AG09319 (cell line): Measurements from ENCODE around the gene NECTIN1.

Experiments used
- DNase-seq: peaks from one replicate; pipeline ENCODE4 v3.0.0-alpha.2; 2010; ENCODE audit warnings: low read depth; ENCODE audit errors: extremely low read depth
- CTCF ChIP-seq: IDR thresholded peaks from 2 replicates; pipeline ENCODE4 v1.5.1; 2011; ENCODE audit warnings: low read depth, mild to moderate bottlenecking, inconsistent platforms, low read length, moderate library complexity

The NECTIN1 gene

GRCh38 chr11:119759747-119760412, 30.9 kb upstream of the NECTIN1 start:
- no peak for DNase-seq
- TF ChIP-seq CTCF, result no peak

DNA sequence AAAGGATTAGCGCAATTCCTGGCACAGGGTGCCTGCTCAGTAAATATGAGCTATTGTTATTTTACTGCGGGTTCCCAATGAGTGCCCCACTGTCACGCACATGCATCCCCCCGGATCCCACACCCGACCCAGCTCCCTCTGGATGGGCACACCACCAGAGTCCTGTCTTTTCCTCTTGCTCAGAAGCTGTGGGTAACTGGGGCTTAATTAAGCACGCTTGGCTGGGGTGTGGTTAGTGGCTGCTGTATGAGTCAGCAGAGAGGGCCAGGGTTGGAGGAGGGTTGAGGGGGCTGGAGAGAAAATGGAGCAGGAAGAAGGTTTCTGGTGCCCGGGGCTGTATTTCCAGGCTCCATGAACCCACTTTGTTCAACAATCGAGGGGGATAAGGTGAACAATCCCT, 30.3 kb upstream of the NECTIN1 start:
- DNase-seq, result no peak
- no peak for TF ChIP-seq CTCF

- DNase-seq, result no peak
- TF ChIP-seq CTCF, result no peak
Measured at GRCh38 chr11:119758291-119758690, 29.3 kb upstream of the NECTIN1 start.

DNA sequence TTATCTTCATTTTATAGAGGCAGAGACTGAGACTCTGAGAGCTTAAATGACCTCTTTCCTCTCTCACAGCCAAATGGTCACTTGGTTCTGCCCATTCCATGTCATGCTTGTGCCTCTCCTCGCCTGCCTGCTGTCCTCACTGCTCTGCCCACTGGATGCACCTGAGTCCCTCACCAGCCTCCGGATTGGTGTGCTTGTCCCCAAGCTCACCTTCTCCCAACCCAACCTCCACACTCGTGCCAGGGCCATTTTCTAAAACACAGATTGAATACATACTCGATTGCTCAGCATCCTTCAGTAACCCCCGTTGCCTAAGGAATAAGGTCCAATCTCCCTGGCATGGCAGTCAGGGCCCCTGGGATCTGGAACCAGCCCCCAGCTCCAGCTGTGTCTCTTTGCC, 28.4 kb upstream of the NECTIN1 start:
- no peak for TF ChIP-seq CTCF
- no peak for DNase-seq

DNA sequence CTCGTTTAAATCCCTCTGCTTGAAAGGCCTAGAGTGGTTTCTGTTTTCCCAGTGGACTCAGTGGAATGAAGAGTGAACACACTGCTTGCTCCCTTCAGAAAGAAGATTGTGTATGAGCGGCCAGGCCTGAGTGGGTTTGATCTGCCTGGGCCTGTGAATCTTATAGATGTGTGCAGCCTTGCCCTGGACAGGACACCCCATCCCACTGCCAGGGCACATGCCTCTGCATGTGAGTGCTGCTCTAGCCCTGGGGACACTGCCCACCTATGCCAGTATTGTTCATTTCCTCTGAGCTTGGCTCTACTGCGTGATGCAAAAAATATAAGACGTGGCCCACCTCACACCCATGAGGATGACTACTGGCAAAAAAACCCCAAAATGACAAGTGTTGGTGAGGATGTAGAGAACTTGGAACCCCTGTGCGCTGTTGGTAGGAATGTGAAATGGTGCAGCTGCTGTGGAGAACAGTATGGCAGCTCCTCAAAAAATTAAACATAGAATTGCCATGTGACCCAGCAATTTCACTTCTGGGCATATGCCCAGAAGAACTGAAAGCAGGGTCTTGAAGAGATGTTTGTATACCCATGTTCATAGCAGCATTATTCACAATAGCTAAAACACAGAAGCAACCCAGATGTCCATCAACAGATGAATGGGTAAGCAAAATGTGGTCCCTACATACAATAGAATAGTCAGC, 27.3 kb upstream of the NECTIN1 start:
- DNase-seq, result no peak
- TF ChIP-seq CTCF, result no peak

DNA sequence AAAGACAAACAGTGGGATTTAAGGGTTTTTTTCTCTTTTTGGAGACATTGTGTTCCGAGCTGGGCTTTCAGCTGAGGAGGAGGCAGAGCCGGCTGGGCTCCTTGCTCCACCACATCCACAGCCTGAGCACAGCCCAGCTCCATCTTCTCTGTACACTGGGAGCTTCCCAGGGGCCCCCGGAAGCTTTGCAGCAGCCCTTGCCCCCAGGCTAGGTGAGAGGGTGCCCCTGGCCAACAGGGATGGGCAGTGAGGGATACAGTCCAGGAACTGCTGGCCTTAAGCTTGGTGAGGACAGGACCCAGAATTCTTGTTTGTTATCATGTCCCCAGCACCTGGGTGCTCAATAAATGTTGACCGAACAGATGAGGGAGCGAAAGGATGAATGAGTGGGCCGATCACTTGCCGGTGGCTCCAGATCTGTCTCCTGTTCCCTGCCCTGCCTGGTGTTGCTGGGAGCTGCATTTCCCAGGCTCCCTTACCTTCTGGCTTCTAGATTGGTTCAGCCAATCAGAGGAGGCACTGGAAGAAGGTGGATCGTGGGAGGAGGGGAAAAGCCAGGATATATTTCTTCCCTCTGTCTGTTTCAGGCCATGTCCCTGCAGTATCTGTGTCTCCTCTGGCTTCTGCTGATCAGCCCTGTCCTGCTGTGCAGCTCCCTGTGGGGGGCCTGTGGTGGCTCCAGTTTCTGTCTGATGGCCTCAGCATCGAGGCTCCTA, 26.5 kb upstream of the NECTIN1 start:
- TF ChIP-seq CTCF, result no peak
- DNase-seq, result no peak
